MV-4-11 (cell line): Measurements from ENCODE around the gene MAPK10.
"Not testable (repeated sequence)": the region's sequence is repeated elsewhere in the genome, so short reads cannot be mapped to it uniquely, and the experiment has no call there.

Experiments
- DNase-seq: peaks from one replicate; lab custom pipeline; 2025; lab: John Stamatoyannopoulos, UW

Gene MAPK10

DNA sequence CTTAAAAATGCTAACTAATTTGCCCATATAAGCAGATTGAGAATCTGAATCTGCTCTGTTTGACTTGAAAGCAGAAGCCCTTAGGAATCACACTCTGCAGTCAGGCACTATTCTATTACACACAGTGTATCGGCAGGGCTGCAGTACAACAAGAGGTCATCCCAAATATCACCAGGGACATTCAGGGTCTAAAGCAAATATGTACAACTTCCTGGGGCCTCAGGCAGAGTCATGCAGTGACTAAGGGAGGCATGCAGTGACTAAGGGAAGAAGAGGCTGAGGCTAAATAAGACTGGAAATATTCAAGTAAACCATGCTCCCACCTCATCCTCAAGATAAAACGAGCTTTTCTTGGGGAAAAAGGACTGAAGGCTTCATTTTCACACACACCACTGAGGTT lies 20.9 kb downstream of the MAPK10 start:
- no peak for DNase-seq

DNA sequence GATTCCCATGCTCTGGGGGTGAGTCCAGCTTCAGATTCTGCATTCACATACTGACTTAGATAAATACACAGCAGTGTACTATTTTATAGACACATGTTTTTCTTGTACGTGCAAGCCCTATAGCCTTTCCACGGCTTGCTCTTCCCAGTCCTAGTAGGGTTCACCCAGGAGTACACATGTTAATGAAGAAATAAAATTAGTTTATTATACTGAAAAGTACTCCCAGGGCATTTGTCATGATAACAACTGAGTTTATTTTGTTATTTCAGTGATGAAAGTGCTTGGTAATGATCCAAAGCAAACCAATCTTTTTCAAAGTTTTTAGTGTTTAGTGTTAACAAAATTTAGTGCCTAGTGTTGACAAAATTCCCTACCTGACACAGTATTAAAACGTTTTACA lies 21.3 kb downstream of the MAPK10 start:
- no peak for DNase-seq

DNA sequence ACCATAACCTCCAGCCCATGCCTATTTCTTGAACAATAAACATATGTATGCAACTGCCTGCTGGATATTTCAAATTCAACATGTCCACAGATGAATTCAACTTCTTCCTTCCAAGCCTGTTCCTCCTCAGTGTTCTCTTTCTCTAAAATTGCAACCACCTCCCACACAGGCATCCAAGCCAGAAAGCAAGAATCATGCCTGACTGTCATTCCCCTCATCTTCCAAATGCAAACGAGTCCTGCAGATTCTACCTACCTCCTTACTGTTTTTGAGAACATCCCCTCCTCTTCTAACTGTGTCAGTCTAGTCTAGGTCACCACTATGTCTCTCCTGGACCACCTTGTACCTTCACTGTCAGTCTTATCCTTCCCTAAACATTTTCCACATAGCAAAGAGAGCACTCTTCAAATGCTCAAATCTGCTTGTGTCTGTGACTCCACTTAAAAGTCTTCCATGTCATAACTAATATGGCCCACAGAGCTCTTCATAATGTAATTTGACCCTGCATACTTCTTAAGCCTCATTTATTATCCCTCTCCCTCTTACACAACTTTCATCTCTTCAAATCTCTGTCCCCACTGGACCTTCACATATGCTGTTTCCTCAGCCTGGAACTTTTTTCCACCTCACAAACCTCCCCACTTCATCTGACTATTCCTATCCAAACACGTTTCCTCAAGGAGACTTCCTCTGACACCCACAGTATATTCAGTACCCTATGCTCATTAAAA lies 25.7 kb downstream of the MAPK10 start:
- no peak for DNase-seq

DNA sequence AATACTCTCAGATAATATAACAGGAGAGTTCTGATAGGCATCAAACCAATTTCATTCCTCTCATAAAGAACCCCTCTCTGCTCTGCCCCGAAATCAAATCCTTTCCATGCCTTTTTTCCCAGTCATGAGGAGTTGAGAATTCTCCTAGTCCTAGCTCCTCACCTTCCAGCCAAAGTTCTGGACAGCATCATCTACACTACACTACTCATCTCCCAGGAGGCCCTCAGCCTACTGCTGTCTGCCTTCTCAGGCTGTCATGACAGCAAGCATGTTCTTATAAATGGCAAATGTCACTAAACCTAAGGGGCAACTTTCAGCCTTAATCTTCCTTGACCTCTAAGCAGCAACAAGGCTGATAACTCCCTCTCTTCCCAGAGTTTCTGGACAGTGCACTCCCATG lies 26.6 kb downstream of the MAPK10 start:
- DNase-seq, result no peak

DNA sequence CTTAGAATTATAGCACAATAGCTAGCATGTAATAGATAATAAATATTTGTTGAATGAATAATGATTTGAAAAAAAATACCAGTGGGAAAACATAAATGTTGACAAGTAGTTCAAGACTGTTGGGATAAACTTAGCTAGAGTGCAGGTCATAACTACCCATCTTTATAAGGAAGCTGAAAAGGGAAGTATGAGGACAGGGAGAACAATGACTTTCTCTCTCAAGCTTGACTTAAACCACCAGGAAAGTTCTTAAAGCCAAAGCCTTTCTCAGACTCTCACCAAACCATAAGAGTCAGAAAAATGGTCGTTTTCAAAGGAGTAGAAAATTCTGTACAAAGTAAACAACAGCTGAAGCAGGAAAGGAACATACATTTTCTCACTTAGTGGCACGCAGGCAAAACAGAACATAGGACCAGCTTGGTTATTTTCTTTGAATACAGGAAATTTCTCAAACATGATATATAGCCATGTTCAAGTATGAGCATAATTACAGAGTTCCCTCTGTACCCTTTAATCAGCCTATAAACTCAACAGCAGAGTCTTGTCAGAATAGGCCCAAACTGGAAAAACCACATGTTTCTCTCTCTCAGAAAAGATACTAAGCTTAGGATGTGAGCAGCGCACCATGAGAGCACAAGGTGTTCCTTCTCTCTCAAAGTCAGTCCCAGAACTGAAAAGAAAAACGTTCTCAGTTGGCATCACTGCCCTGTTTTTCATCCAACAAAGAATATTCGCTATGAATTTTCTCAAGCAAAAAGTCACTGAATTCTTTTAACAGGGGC lies 28.7 kb downstream of the MAPK10 start:
- peak; percentile 21 for DNase-seq

DNA sequence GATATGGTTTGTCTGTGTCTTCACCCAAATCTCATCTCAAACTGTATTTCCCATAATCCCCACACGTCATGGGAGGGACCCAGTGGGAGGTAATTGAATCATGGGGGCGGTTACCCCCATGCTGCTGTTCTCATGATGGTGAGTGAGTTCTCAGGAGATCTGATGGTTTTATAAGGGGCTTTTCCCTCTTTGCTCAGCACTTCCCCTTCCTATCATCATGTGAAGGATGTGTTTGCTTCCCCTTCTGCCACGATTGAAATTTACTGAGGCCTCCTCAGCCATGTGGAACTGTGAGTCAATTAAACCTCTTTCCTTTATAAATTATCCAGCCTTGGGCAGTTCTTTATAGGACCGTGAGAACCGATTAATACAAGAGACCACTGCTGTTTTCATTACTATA lies 29.4 kb downstream of the MAPK10 start:
- DNase-seq, result not testable (repeated sequence)

DNA sequence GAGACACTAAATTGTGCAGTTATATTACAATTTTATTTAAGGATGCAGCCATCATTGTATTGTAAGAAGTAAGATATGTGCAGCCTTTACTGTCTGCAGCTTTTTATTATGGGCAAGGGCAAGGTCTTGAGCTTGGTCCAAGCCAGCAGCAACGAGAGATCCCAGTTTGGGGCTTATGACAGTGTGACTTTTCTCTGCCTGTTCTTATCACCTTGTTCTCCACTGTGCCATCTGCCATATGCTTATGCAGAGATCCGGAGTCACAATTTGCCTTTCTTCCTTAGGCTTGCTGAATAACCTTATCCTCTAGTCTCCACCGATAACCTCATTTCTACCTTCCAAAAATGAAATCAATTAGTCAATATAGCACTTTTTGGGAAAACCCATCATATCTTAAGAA lies 30.4 kb downstream of the MAPK10 start:
- no peak for DNase-seq

DNA sequence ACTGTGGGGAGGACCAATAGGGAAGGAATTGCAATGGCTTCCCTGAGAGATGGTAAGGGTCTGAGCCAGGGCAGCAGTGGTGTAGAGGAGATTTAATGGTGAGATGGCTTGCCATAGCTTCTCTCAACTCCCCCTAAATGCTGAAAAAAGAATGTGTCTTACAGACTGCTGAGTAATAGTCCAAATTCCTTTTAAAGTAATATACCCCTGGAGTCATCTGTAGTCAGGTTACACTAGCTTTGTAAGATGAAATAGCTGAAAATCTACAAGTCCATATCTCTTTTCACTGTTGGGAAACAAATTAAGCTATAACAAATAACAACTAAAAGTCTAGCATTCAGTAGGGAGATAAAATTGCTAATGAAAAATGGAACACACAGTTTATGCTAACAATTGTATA lies 33.5 kb downstream of the MAPK10 start:
- DNase-seq, result no peak

DNA sequence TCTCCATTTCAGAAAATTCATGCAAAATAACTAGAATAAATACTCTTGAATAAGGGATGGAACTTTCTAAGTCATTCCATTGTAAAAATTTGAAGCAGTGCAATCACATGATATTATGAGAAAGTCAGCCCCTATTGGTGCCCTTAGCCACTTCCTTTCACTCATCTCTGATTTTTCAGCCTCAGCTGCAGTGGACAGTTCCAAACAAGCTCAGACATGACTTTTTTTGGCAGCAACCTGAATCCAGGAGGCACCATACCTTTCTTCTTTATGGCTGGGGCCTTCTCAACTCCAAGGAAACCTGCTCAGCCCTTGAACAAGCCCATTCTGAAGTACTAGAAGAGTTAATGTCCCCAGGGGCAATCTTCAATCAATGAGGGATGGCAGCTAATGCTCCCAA lies 40.5 kb downstream of the MAPK10 start:
- no peak for DNase-seq

DNA sequence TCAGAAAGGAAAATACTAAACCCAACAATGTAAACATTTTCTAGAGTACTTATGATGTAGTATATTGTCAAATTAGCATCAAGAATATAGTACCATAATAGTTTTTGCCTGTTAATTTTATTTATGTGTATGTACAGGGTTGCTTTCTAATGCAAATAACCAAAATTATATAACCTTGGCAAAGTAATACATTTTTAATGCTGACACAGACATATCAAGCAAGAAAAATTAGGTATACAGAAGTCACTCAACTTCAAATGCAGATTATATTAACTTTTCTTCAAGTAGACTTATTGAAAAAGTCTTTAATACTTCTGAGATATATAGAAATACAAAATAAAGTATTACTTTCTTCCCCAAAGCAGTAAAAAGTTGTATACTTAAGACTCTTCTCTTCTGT lies 44.3 kb downstream of the MAPK10 start:
- no peak for DNase-seq

DNA sequence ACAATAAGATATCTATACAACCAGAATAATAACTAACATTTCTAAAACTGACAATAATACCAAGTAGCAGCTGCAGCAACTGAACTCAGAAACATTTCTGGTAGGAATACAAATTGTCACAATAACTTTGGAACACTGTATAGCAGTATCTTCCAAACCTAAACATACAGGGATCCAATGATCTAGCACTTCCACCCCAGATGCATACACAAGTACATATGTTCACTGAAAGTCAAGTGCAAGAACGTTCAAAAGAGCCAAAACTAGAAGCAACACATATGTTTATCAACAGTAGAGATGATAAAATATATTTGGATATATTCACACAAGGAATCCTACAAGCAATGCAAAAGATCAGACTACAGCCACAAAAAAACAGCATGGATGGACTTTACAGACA lies 46.2 kb downstream of the MAPK10 start:
- DNase-seq, result no peak

DNA sequence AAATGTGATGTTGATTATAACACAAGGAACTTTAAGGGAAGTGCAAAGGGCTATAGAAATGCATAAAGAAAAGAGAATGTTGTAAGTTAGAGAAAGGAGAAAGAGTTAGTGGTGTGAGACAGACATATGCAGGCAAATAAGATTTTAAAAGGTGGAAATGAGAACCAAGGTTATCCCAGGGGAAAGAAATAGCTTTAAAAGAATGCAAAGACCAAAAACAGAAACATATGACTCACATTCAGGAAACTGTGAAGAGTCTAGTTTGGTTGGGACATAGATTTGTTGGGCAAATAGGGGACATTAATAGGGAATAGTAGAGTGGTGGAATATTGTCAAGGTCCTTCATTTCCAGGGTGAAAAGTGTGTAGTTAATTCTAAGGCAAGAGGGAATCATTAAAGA lies 52.4 kb downstream of the MAPK10 start:
- no peak for DNase-seq

DNA sequence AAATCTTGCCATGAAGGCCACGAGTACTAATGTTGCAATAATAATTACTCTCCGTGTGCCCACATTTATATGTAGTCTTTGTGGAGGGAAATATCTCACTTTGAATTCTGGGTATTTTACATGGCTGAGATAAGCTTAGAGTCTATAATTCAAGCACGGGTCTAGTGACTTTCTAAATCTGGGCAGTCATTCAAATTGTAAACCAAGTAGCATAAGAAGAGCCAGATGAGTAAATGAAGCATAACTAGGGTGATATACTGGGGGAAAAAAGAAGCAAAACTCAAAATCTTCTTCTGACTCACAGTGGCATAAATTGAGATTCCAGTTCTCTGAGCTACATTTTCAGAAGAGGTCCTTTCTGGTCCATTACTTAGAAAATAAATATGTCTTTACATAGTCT lies 53.0 kb downstream of the MAPK10 start:
- no peak for DNase-seq

DNA sequence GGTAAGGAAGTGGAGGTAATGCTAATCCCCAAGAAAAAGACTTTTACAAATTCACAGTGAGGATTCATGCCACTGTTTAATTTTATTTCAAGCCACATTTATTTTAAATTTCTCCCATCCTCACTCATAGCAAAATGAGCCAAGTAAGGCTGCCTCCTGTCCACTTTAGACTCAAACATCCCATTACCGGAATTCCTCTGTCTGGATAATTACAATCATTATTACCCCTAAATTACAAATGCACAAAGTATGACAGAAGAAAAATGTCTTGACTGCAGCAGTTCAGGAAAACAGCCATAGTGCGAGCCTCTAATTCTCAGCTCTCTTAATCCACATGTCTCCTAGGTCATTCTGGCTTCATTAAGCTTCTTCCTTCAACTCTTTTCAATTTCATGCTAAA lies 57.0 kb downstream of the MAPK10 start:
- DNase-seq, result no peak

DNA sequence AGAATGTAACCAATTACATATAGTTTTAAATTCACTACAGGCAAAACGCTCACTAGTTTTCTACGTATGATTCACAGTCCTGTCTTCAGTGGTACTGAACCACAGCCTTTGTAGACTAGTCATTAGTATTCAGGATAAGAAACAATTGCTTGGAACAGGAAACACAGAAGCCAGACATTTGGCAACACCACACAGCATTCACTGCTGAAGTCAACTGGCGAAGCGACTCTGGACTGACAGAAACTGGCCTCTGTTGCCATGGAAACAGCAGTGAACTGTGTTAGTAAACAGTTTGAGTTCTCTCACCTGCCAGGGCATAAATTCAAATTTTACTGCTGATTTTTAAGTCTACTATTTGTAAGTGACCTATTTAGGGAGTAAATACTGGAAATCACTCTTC lies 57.6 kb downstream of the MAPK10 start:
- DNase-seq, result no peak

DNA sequence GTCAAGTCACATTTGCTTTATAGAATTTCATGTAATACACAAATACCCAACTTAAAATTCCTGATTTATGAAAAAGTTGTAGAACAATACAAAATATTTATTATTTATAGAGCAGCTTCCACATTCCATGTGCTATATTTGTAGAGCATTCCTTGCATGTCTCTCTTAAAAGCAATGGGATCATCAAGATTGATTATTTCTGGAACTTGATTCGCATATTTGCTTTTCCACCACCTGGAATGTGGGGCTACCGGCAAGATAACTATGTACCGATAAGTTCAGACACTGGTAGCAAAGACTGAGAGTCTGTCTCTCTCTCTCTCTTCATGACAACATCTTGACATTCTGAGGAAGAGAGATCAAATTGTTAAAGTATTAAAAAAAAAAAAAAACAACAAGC lies 59.3 kb downstream of the MAPK10 start:
- DNase-seq, result no peak

DNA sequence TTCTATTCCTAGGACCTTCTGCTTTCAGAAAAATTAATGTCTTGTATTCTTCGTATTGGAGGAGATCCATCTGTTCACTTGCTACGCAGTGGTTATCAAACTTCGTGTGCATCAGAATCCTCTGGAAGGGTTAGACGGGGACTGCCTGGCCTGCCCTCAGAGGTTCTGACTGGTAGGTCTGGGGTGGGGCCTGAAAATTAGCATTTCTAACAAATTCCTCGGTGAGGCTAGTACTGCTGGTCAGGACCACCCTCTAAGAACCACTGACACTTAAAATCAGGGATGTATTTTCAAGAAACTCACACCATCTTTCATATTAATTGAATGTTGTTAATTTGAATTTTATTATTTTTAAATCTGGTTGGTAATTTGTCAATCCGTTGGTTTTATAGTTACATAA lies 63.0 kb downstream of the MAPK10 start:
- no peak for DNase-seq

DNA sequence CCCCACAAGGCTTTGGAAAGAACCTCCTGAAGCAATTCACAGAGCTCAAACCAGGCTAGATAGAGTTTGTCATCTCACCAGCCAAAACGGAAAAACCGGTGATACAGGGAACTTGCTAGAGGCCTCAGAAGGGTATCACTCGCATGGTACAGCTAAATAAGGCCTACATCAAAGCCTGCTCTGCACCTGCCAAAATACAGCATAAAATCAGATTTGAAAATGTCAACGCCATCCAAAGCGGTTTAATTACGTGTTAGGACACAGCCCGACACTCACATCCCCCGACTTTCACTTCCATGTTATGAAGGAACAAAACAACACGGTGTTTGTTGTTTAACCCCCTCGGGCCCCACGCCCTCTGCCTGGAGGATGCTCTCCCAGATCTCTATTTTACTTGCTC lies 65.0 kb downstream of the MAPK10 start:
- peak; percentile 5 for DNase-seq

DNA sequence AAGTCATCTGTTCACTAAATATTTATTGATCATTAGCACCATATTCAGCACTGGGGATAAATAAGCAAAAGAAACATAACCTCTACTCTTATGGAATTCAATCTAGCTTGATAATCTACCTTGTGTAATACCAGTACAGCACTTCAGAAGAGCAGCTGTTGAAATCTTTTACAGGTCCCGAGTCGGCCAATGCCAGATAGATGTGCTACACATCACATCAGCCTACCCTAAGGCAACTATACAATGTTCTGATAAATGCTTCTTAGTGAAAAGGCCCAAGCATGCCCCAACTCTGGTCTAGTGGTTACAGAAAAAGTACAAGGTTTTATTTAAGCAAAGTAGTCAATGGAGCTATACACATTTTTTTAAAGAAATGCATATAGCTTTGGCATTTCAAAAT lies 68.7 kb downstream of the MAPK10 start:
- DNase-seq, result no peak

DNA sequence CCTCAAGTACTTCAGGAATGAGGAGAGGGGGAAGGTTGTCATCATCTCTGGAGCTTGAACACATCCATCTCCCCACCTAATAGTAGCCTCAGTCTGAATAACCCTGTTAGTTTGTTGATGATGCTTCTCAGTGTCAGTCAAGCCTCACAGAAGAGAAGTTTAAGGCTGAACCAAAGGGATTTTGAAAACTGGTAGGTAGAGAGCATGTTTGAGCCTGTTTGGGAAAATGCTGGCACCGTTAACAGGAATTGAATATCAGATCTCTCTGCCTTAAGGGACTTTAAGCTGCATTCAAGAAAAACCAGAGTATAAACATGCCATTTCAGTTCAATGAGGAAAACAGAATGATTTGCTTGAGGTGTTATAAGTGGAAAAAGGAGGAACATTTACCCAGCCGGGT lies 73.1 kb downstream of the MAPK10 start:
- DNase-seq, result no peak

DNA sequence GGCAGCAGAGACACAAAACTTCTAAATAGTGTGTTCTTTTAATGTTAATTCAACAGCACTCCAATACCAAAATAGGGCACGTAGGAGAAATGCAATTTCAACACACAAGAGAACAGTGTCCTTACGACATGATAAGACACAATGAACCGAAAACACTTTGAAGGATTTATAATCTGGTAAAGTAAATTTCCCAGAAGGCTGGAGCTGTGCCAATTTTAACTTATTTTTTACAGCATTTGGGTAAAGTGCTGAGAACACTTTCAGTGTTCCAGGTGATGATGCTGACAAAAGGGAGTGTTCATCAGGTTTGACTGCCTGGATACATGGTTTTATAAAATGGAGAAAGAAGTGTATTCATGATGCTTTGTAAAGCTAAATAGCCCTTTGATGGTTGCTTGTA lies 76.5 kb downstream of the MAPK10 start:
- no peak for DNase-seq

DNA sequence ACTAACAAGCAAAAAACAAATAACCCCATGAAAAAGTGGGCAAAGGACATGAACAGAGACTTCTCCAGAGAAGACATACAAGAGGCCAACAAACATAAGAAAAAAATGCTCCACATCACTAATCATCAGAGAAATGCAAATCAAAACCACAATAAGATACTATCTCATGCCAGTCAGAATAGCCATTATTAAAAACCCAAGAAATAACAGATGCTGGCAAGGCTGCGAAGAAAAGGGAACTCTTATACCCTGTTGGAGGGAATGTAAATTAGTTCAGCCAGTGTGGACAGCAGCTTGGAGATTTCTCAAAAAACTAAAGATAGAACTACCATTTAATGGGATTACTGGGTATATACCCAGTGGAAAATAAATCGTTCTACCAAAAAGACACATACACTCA lies 79.6 kb downstream of the MAPK10 start:
- DNase-seq, result no peak

DNA sequence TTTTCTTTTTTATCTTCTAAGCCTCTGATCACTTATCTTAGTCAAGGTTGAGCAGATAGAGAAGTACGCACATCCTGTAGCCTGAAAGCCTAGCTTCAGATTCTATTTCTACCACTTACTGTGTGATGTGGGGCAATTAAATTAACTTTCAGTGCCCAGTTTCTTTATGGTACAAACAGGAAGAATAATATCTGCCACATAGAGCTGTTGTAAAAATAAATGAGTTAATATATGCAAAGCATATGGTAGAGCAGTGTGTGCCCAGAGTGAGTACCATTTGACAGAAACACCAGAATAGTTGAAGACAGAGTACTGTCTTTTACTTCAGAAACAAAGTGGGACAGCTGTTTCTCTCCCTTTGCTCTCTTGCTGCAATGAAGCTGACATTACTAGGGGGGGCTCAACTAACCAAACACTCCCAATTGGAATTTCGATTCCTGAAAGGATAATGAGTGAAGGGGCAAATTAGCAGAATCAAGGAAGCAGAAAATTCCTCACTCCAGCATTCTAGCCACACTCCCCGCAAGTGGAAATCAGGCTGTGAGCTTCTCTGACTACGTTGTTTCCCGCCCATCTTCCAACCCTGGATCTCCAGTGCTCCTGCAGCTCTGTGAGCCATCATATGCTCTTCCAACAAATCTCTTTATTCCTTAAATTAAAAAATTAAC lies 80.4 kb downstream of the MAPK10 start:
- no peak for DNase-seq
